Measurements from ENCODE around the gene GPR39. TPM values are rescaled to one million over a fixed set of nuclear protein-coding genes. Genes with fewer than 3 reads are reported as not detected.

The GPR39 gene
- total RNA-seq, 2 donors from 2014 or later, result 12.3 to 14.6 TPM

DNA sequence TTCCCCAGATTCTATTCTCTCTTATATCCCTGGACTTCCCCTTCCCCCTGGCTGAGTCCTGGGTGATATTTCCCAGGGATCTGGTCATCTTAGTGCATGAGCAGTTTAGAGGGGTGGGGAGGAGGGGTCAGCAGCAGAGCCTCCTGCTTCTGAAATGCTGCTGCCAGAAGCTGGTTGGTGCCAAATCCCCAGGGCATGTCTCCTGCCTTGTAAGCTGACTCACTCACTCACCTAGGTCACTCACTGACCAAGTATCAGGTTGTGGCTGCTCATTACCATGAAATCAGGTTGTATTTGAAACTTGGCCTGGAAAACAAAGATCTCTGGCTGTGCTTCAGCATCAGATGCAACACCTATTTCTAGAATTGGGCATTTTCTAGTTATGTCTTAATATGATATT is 14.3 kb downstream of the GPR39 start:
- no peak for TF ChIP-seq CTCF (IDR thresholded peaks at IDR 0.05)
- Histone ChIP-seq H3K36me3 (no peaks in the 10 kb centered on the region), H3K4me1 (no peaks in the 10 kb centered on the region), H3K4me3 (no peak overlapping the region), H3K9ac (ENCODE audit: low read depth in 2 of 2, low read length in 2 of 2) (no peak overlapping the region), H3K27ac (no peak overlapping the region), H3K27me3 (no peaks in the 10 kb centered on the region), H3K9me3 (no peaks in the 10 kb centered on the region)
- intact Hi-C loops (cut with DNase I), result no loop called here
- no peak for DNase-seq

GRCh38 chr2:132437852-132438669 is 21.5 kb downstream of the GPR39 start:
- TF ChIP-seq CTCF (IDR thresholded peaks at IDR 0.05), result no peak
- no peak overlapping the region for H3K27ac ChIP-seq
- intact Hi-C loops (cut with DNase I), result no loop called here
- no peak for DNase-seq
- H3K9ac ChIP-seq (ENCODE audit: low read depth in 2 of 2, low read length in 2 of 2), result no peak overlapping the region
- H3K36me3 ChIP-seq, result no peaks in the 10 kb centered on the region
- no peak overlapping the region for H3K4me3 ChIP-seq
- no peaks in the 10 kb centered on the region for H3K4me1 ChIP-seq
- H3K9me3 ChIP-seq, result no peaks in the 10 kb centered on the region
- H3K27me3 ChIP-seq, result no peaks in the 10 kb centered on the region

DNA sequence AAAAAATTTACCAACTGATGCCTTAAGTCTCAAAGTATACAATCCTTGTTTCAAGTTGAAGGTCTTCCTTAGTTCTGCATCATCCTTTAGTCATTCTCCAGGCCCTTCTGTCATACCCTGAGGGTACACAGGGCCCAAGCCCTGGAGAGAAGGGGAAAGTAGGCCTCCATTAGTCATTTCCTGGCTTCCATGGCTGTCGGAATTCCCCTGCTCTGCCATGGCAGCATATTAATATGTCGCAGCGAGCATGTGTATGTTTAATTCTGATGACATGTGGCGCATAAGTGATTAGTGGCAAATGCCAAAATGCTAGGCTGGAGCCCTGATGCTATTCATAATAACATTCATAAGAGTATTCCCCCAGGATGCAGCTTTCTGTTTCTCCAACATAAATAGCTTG is 22.1 kb downstream of the GPR39 start:
- H3K4me3 ChIP-seq, result no peak overlapping the region
- no peaks in the 10 kb centered on the region for H3K4me1 ChIP-seq
- H3K9me3 ChIP-seq, result no peaks in the 10 kb centered on the region
- H3K9ac ChIP-seq (ENCODE audit: low read depth in 2 of 2, low read length in 2 of 2), result no peak overlapping the region
- H3K27me3 ChIP-seq, result no peaks in the 10 kb centered on the region
- no peak for DNase-seq
- intact Hi-C loops (cut with DNase I), result no loop called here
- no peak overlapping the region for H3K27ac ChIP-seq
- TF ChIP-seq CTCF (IDR thresholded peaks at IDR 0.05), result no peak
- no peaks in the 10 kb centered on the region for H3K36me3 ChIP-seq

DNA sequence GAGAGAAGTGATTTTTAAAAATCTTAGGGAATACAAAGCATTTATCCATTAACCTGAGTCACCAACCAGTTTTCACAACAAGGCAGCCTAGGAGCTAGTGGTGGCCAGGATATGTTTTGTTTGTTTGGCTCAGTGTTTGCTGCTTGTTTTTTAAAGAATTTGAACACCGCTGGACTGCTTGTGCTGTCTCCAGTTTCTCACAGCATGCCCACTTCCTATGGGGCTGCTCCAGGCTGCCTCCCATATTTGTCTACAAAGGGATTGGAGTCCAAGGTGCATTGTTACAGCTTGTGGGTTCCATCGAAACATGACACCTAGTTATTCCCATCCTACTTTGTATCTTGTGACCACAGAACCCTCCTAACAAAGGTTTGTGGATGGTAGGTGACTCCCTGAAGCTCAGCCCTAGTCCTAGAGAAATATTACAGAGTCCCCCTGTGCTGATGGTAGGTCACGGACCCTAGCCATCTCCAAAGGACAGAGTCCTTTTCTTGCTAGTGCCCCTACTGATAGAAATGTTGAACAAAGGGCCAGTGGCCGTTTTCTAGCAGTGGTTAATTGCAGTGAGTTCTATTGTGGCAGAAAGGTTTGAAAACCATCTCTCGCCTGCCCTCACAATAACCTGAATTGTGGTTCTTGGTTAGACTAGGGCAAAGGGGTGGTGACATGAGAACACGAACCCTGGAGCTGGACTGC is 23.2 kb downstream of the GPR39 start:
- H3K4me1 ChIP-seq, result no peaks in the 10 kb centered on the region
- no peaks in the 10 kb centered on the region for H3K9me3 ChIP-seq
- H3K27me3 ChIP-seq, result no peaks in the 10 kb centered on the region
- no peak for TF ChIP-seq CTCF (IDR thresholded peaks at IDR 0.05)
- H3K27ac ChIP-seq, result no peak overlapping the region
- no peak for DNase-seq
- H3K36me3 ChIP-seq, result no peaks in the 10 kb centered on the region
- intact Hi-C loops (cut with DNase I), result no loop called here
- no peak overlapping the region for H3K4me3 ChIP-seq
- no peak overlapping the region for H3K9ac ChIP-seq (ENCODE audit: low read depth in 2 of 2, low read length in 2 of 2)

- no peak overlapping the region for H3K9ac ChIP-seq (ENCODE audit: low read depth in 2 of 2, low read length in 2 of 2)
- H3K9me3 ChIP-seq, result no peaks in the 10 kb centered on the region
- intact Hi-C loops (cut with DNase I), result no loop called here
- H3K27me3 ChIP-seq, result no peaks in the 10 kb centered on the region
- no peak overlapping the region for H3K27ac ChIP-seq
- no peak for DNase-seq
- no peak for TF ChIP-seq CTCF (IDR thresholded peaks at IDR 0.05)
- H3K36me3 ChIP-seq, result no peaks in the 10 kb centered on the region
- no peak overlapping the region for H3K4me3 ChIP-seq
- H3K4me1 ChIP-seq, result no peaks in the 10 kb centered on the region
Measured at GRCh38 chr2:132441051-132441450, 24.4 kb downstream of the GPR39 start.

All from colonic mucosa (tissue), 4 donors.